HepG2 (cell line): ENCODE measurements around the gene MED12. TPM values are rescaled to one million over a fixed set of nuclear protein-coding genes. Genes with fewer than 3 reads are reported as not detected.

Experiments used
- GABPA ChIP-seq, 2 experiments: IDR thresholded peaks; 2 replicates each; pipeline ENCODE4 v1.6.1; 2011 to 2016; ENCODE audit warnings: low read depth in 2 of 2, low read length in 1 of 2, missing biosample characterization in 1 of 2, missing genetic modification characterization in 1 of 2
- KDM2A ChIP-seq: sonication (generic); formaldehyde crosslinking; IDR thresholded peaks from 2 replicates; pipeline ENCODE4 v1.4.0; 2020; ENCODE audit warnings: low read depth, missing genetic modification reagents, borderline replicate concordance
- KLF16 ChIP-seq, 2 experiments: sonication (generic) in 1 of 2; formaldehyde crosslinking in 1 of 2; IDR thresholded peaks; 2 replicates each; pipeline versions ENCODE4 v1.6.1 to v1.8.0; 2016 to 2023; ENCODE audit warnings: missing genetic modification reagents in 2 of 2, missing compliant biosample characterization in 1 of 2
- POLR2AphosphoS5 ChIP-seq: IDR thresholded peaks from 2 replicates; pipeline ENCODE4 v1.6.1; 2012; ENCODE audit warnings: low read depth, low read length
- POLR2G ChIP-seq: fragments of 200-400 bp; formaldehyde crosslinking; IDR thresholded peaks from 2 replicates; pipeline ENCODE4 v1.6.1; 2018; ENCODE audit warnings: mild to moderate bottlenecking, low read depth, low read length, moderate library complexity
- RBFOX2 ChIP-seq: fragments of 200-400 bp; formaldehyde crosslinking; IDR thresholded peaks from 2 replicates; pipeline ENCODE4 v1.6.1; 2017; ENCODE audit warnings: low read depth, mild to moderate bottlenecking, low read length
- TAF1 ChIP-seq: sonication (generic); formaldehyde crosslinking; IDR thresholded peaks from 2 replicates; pipeline ENCODE4 v1.4.0; 2020; ENCODE audit warnings: missing genetic modification reagents
- ZBTB3 ChIP-seq: sonication (generic); formaldehyde crosslinking; IDR thresholded peaks from 2 replicates; pipeline ENCODE4 v1.4.0; 2020; ENCODE audit warnings: low read depth, mild to moderate bottlenecking, moderate library complexity, missing genetic modification reagents, borderline replicate concordance
- ZNF143 ChIP-seq: sonication (generic); formaldehyde crosslinking; IDR thresholded peaks from 2 replicates; pipeline ENCODE4 v1.4.0; 2020; ENCODE audit warnings: missing genetic modification reagents
- ZNF263 ChIP-seq: sonication (generic); formaldehyde crosslinking; IDR thresholded peaks from 2 replicates; pipeline ENCODE4 v1.4.0; 2020; ENCODE audit warnings: missing genetic modification reagents
- ZNF3 ChIP-seq: IDR thresholded peaks from 2 replicates; pipeline ENCODE4 v1.7.0; 2017; ENCODE audit warnings: inconsistent platforms
- ZNF773 ChIP-seq: sonication (generic); formaldehyde crosslinking; IDR thresholded peaks from 2 replicates; pipeline ENCODE4 v1.4.0; 2020; ENCODE audit warnings: missing genetic modification reagents, borderline replicate concordance
- polyA plus RNA-seq, 8 experiments: library from polyadenylated mRNA; depleted of rRNA in 3 of 8; stranded (reverse) in 7 of 8; unstranded in 1 of 8; fragments of >200 nt; fragmentation: Illumina TruSeq in 4 of 8; extraction: Trizol in 4 of 8; gene quantifications; 2 replicates each; pipeline versions ENCODE4 v1.2.1 to v1.2.3, GENCODE V29; 2011 to 2016; ENCODE audit warnings: low read depth in 4 of 8, missing spikeins in 1 of 8, mixed read lengths in 1 of 8; ENCODE audit not compliant: insufficient read depth in 1 of 8
- total RNA-seq, 5 experiments: library from RNA; depleted of rRNA; stranded (reverse); fragments of >200 nt; fragmentation: Illumina TruSeq; extraction: Trizol; gene quantifications; 2 replicates each; pipeline ENCODE4 v1.2.3, GENCODE V29; 2016; ENCODE audit warnings: low read depth in 1 of 5
- TF ChIP-seq, protein P1 (sequence below): sonication (generic); formaldehyde crosslinking; IDR thresholded peaks from 2 replicates; pipeline ENCODE4 v1.5.0; 2020; ENCODE audit warnings: mild to moderate bottlenecking, missing genetic modification reagents, borderline replicate concordance
- TF ChIP-seq, protein P2 (sequence below): fragments of 450-650 bp; IDR thresholded peaks from 2 replicates; pipeline ENCODE4 v1.6.1; 2017; ENCODE audit warnings: mild to moderate bottlenecking
- TF ChIP-seq, protein P3 (sequence below): IDR thresholded peaks from 2 replicates; pipeline ENCODE4 v1.6.1; 2016; ENCODE audit warnings: missing compliant biosample characterization, missing genetic modification reagents, borderline replicate concordance

MED12 gene
- total and polyA plus RNA-seq, 2 of the 13 experiments (the other 11 are each of a cell fraction or from before 2014, with no cell fraction given), result 9.4 to 15.0 TPM

DNA sequence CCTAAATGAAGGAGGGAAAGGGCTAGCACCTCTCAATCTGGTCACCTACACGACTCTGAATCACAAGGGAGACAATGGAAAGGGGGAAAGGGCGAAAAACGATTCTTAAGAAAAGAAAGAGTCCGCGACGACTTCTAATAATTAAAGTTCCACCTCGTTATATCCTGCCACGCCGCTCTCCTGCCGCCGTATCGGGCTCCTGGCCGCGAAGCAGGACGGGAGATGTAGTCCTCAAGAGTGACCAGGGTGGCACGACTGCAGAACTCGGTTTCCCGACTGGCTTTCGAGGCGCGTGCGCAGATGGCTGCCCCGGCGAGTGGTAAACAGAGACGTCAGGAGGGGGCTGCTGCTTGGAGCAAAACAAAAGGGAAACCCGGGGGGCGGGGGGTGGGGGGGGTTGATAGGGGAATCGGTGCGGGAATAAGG lies 22.8 kb upstream of the MED12 start, which contains the start of gene FOXO4 (continued):
- TF ChIP-seq, protein P1, sequence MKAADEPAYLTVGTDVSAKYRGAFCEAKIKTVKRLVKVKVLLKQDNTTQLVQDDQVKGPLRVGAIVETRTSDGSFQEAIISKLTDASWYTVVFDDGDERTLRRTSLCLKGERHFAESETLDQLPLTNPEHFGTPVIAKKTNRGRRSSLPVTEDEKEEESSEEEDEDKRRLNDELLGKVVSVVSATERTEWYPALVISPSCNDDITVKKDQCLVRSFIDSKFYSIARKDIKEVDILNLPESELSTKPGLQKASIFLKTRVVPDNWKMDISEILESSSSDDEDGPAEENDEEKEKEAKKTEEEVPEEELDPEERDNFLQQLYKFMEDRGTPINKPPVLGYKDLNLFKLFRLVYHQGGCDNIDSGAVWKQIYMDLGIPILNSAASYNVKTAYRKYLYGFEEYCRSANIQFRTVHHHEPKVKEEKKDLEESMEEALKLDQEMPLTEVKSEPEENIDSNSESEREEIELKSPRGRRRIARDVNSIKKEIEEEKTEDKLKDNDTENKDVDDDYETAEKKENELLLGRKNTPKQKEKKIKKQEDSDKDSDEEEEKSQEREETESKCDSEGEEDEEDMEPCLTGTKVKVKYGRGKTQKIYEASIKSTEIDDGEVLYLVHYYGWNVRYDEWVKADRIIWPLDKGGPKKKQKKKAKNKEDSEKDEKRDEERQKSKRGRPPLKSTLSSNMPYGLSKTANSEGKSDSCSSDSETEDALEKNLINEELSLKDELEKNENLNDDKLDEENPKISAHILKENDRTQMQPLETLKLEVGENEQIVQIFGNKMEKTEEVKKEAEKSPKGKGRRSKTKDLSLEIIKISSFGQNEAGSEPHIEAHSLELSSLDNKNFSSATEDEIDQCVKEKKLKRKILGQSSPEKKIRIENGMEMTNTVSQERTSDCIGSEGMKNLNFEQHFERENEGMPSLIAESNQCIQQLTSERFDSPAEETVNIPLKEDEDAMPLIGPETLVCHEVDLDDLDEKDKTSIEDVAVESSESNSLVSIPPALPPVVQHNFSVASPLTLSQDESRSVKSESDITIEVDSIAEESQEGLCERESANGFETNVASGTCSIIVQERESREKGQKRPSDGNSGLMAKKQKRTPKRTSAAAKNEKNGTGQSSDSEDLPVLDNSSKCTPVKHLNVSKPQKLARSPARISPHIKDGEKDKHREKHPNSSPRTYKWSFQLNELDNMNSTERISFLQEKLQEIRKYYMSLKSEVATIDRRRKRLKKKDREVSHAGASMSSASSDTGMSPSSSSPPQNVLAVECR (CRISPR knock-in tag), result peak; percentile 31; the same call in 1 of the 2 replicates
- TF ChIP-seq ZNF263 (no peak), ZBTB3 (CRISPR knock-in tag) (no peak), POLR2G (peak; percentile 67), TAF1 (CRISPR knock-in tag) (peak; percentile 2; the same call in 1 of the 2 replicates), KDM2A (CRISPR knock-in tag) (peak; percentile 17; the same call in 1 of the 2 replicates), ZNF143 (peak; percentile 90), POLR2AphosphoS5 (peak; percentile 65), GABPA (IDR thresholded peaks at IDR 0.05; ENCODE audit: low read depth, low read length) (no peak), GABPA (CRISPR knock-in tag; IDR thresholded peaks at IDR 0.05; ENCODE audit: low read depth) (peak; percentile 29; the same call in 1 of the 2 replicates), ZNF3 (no peak), KLF16 (CRISPR knock-in tag; IDR thresholded peaks at IDR 0.05) (no peak), RBFOX2 (peak; percentile 49), ZNF773 (CRISPR knock-in tag) (no peak)
- TF ChIP-seq, protein P2, sequence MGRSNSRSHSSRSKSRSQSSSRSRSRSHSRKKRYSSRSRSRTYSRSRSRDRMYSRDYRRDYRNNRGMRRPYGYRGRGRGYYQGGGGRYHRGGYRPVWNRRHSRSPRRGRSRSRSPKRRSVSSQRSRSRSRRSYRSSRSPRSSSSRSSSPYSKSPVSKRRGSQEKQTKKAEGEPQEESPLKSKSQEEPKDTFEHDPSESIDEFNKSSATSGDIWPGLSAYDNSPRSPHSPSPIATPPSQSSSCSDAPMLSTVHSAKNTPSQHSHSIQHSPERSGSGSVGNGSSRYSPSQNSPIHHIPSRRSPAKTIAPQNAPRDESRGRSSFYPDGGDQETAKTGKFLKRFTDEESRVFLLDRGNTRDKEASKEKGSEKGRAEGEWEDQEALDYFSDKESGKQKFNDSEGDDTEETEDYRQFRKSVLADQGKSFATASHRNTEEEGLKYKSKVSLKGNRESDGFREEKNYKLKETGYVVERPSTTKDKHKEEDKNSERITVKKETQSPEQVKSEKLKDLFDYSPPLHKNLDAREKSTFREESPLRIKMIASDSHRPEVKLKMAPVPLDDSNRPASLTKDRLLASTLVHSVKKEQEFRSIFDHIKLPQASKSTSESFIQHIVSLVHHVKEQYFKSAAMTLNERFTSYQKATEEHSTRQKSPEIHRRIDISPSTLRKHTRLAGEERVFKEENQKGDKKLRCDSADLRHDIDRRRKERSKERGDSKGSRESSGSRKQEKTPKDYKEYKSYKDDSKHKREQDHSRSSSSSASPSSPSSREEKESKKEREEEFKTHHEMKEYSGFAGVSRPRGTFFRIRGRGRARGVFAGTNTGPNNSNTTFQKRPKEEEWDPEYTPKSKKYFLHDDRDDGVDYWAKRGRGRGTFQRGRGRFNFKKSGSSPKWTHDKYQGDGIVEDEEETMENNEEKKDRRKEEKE, result no peak
- TF ChIP-seq, protein P3, sequence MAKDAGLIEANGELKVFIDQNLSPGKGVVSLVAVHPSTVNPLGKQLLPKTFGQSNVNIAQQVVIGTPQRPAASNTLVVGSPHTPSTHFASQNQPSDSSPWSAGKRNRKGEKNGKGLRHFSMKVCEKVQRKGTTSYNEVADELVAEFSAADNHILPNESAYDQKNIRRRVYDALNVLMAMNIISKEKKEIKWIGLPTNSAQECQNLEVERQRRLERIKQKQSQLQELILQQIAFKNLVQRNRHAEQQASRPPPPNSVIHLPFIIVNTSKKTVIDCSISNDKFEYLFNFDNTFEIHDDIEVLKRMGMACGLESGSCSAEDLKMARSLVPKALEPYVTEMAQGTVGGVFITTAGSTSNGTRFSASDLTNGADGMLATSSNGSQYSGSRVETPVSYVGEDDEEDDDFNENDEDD (CRISPR knock-in tag), result no peak
- TF ChIP-seq, all 625 proteins: peak for 25
